Measurements from ENCODE around the gene ELOVL1. TPM values are rescaled to one million over a fixed set of nuclear protein-coding genes. Genes with fewer than 3 reads are reported as not detected.

ELOVL1 gene
- total RNA-seq, 1 experiment from 2014 or later: 99.9 TPM

GRCh38 chr1:43344267-43344850 is 23.5 kb downstream of the ELOVL1 start:
- Mint-ChIP-seq H3K36me3 (ENCODE audit: insufficient read depth, unreplicated experiment) (no peaks in the 10 kb centered on the region), H3K4me3 (ENCODE audit: unreplicated experiment) (no peak overlapping the region), H3K4me1 (ENCODE audit: insufficient read depth, unreplicated experiment) (peaks cover 11% of the 10 kb centered on the region), H3K27ac (ENCODE audit: low read depth, unreplicated experiment) (no peak overlapping the region), H3K9me3 (ENCODE audit: unreplicated experiment) (no peaks in the 10 kb centered on the region), H3K27me3 (ENCODE audit: insufficient read depth, unreplicated experiment) (no peaks in the 10 kb centered on the region)
- no TSS peak for BruUV-seq (replicated peaks)
- POLR2A ChIA-PET: no interaction called here
- DNase-seq (ENCODE audit: unreplicated experiment): no peak
- intact Hi-C loops (cut with micrococcal nuclease): no loop called here
- CTCF ChIA-PET: interaction anchor here (0.5 kb wide), 1 partner anchor 56 kb away, joined by 3 read pairs; no protein-coding TSS in a partner anchor
- TF ChIP-seq, protein P1, sequence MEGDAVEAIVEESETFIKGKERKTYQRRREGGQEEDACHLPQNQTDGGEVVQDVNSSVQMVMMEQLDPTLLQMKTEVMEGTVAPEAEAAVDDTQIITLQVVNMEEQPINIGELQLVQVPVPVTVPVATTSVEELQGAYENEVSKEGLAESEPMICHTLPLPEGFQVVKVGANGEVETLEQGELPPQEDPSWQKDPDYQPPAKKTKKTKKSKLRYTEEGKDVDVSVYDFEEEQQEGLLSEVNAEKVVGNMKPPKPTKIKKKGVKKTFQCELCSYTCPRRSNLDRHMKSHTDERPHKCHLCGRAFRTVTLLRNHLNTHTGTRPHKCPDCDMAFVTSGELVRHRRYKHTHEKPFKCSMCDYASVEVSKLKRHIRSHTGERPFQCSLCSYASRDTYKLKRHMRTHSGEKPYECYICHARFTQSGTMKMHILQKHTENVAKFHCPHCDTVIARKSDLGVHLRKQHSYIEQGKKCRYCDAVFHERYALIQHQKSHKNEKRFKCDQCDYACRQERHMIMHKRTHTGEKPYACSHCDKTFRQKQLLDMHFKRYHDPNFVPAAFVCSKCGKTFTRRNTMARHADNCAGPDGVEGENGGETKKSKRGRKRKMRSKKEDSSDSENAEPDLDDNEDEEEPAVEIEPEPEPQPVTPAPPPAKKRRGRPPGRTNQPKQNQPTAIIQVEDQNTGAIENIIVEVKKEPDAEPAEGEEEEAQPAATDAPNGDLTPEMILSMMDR (IDR thresholded peaks at IDR 0.05; ENCODE audit: unreplicated experiment): no peak

DNA sequence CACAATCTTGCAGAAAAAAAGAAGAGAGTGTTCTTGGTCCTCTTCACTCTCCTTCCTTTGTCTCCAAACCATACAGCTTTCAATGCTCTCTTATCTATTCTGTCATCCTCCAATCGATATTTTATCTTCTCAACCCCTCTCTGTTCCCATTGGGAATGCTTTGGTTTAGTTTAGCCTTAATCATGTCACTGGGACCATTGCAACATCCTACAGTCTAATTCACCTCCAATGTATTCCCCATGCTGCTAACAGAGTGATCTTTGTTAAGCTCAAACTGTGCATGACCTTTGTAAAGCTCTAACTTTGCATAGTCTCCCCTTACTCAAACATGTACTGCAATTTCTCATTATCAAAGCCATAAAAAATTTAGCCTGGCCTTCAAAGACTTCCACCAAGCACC is 27.3 kb downstream of the ELOVL1 start:
- Mint-ChIP-seq H3K27me3 (ENCODE audit: insufficient read depth, unreplicated experiment) (no peaks in the 10 kb centered on the region), H3K36me3 (ENCODE audit: insufficient read depth, unreplicated experiment) (no peaks in the 10 kb centered on the region), H3K9me3 (ENCODE audit: unreplicated experiment) (no peaks in the 10 kb centered on the region), H3K27ac (ENCODE audit: low read depth, unreplicated experiment) (no peak overlapping the region), H3K4me3 (ENCODE audit: unreplicated experiment) (no peak overlapping the region), H3K4me1 (ENCODE audit: insufficient read depth, unreplicated experiment) (no peaks in the 10 kb centered on the region)
- TF ChIP-seq, protein P1 (IDR thresholded peaks at IDR 0.05; ENCODE audit: unreplicated experiment): no peak
- CTCF ChIA-PET: no interaction called here
- no TSS peak for BruUV-seq (replicated peaks)
- no peak for DNase-seq (ENCODE audit: unreplicated experiment)
- intact Hi-C loops (cut with micrococcal nuclease): no loop called here
- POLR2A ChIA-PET: interaction anchor here (0.6 kb wide), 1 partner anchor 10 kb away, joined by 3 read pairs; no protein-coding TSS in a partner anchor

DNA sequence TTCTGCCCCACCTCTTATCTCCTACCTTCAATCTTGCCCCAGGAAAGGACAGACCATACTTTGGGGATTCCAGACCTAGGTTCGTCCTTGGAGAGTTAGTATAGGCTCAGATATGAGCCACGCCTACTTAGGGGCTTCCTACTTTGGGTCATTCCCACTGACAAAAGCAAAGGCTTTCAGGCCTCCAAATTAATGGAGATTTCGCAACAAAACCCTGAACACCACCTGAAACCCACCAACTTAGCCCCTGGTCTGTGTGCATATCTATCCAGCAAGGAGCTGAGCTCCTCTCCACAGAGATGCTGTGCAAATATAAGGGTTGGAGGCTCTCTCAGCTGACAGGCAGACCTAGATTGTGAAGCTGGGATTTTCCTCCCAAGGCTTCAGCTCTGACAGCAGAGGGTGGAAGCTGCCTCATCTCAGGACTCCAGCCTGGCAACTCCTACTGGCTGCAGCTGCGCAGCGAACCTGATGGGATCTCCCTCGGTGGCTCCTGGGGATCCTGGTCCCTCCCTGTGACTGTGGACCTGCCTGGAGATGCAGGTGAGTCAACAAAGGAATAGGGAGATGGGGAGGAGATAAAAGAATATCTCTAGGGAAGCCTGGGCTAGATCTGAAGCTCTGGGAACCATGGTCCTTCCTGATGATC is 28.1 kb downstream of the ELOVL1 start:
- no peaks in the 10 kb centered on the region for H3K27me3 Mint-ChIP-seq (ENCODE audit: insufficient read depth, unreplicated experiment)
- TF ChIP-seq, protein P1 (IDR thresholded peaks at IDR 0.05; ENCODE audit: unreplicated experiment): no peak
- no peak overlapping the region for H3K4me3 Mint-ChIP-seq (ENCODE audit: unreplicated experiment)
- DNase-seq (ENCODE audit: unreplicated experiment): no peak
- BruUV-seq (replicated peaks): no TSS peak
- H3K36me3 Mint-ChIP-seq (ENCODE audit: insufficient read depth, unreplicated experiment): no peaks in the 10 kb centered on the region
- no peaks in the 10 kb centered on the region for H3K9me3 Mint-ChIP-seq (ENCODE audit: unreplicated experiment)
- ChIA-PET CTCF (interaction anchor here (0.6 kb wide), 1 partner anchor 122 kb away, joined by 3 read pairs; no protein-coding TSS in a partner anchor), POLR2A (interaction anchor here (0.6 to 1.1 kb wide), 2 partner anchors 9 to 11 kb away, joined by 3 read pairs; no protein-coding TSS in a partner anchor)
- H3K4me1 Mint-ChIP-seq (ENCODE audit: insufficient read depth, unreplicated experiment): no peaks in the 10 kb centered on the region
- H3K27ac Mint-ChIP-seq (ENCODE audit: low read depth, unreplicated experiment): no peak overlapping the region
- intact Hi-C loops (cut with micrococcal nuclease): no loop called here

DNA sequence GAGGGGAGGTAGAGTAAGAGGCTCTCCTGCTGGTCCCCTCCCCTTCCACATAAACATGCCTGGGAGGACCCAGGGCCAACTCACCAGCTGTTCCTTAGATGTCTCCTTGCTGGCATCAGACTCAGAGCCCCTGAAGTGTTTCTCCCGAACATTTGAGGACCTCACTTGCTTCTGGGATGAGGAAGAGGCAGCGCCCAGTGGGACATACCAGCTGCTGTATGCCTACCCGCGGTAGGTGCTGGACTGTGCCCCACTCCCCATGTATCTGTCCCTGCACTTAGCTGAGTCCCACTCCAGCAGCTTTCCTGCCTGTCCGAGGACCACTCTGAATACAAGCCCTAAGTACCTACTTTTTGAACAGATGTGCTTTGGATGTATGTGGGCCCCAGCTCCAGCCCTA is 29.8 kb downstream of the ELOVL1 start:
- Mint-ChIP-seq H3K27me3 (ENCODE audit: insufficient read depth, unreplicated experiment) (no peaks in the 10 kb centered on the region), H3K9me3 (ENCODE audit: unreplicated experiment) (no peaks in the 10 kb centered on the region), H3K4me3 (ENCODE audit: unreplicated experiment) (no peak overlapping the region), H3K36me3 (ENCODE audit: insufficient read depth, unreplicated experiment) (no peaks in the 10 kb centered on the region), H3K4me1 (ENCODE audit: insufficient read depth, unreplicated experiment) (no peaks in the 10 kb centered on the region), H3K27ac (ENCODE audit: low read depth, unreplicated experiment) (no peak overlapping the region)
- no peak for DNase-seq (ENCODE audit: unreplicated experiment)
- TF ChIP-seq, protein P1 (IDR thresholded peaks at IDR 0.05; ENCODE audit: unreplicated experiment): no peak
- ChIA-PET POLR2A (no interaction called here), CTCF (no interaction called here)
- intact Hi-C loops (cut with micrococcal nuclease): no loop called here
- no TSS peak for BruUV-seq (replicated peaks)

Data from MCF 10A (cell line).